Measurements from ENCODE around the gene HYAL1.

Gene HYAL1

DNA sequence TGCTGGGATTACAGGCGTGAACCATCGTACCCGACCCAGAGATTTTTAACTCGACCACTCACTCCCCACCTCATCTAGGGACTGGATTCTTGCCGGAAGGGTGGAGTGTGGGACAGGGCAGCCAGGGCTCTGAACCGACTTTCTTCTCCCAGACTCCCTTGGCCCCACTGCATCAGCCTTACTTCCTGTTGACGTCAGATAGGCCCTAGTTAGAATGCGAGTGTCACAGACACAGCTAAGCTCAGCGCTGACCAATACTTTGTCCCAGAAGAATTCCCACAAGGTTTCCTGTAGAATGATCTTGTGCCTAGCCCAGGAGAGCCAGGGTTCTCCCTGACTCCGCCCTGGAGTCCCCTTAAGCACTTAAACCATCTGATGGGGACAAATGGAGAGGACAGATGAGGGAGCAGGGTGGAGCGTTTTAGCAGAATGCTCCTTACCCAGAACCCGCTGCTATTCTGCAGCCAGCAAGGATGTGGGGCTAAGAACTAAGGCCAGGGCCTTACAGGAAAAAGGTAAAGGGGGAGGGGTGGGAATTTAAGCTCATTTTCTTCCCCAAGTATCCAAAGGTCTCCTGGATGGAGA lies 30.5 kb upstream of the HYAL1 start:
- no peak for ATAC-seq

DNA sequence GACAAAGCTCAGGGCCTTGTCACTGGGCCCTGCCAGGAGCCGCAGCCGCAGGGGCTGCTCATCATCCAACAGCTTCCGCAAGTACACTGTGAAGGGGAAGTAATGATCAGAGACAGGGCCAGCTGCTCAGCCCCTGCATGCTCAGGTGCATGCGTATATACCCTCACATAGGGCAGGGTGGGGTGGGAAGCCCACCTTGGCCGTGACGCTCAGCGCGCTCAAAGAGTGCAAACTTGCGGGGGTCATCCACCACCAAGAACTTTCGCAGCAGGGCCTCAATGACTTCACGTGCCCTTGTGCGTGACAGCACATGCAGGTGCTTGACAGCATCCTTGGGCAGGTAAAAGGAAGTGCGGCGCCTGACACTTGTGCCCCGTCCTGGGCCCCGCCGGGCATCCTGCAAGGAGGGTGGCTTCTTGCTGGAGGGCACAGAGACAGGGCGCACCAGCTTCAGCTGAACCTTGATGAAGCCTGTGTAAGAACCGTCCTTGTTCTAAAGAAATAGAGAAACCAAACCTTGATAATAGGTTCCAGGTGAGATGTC lies 28.1 kb upstream of the HYAL1 start:
- ATAC-seq: no peak

- ATAC-seq: no peak
These were observed 27.0 kb upstream of the HYAL1 start for GRCh38 chr3:50330330-50330729.

DNA sequence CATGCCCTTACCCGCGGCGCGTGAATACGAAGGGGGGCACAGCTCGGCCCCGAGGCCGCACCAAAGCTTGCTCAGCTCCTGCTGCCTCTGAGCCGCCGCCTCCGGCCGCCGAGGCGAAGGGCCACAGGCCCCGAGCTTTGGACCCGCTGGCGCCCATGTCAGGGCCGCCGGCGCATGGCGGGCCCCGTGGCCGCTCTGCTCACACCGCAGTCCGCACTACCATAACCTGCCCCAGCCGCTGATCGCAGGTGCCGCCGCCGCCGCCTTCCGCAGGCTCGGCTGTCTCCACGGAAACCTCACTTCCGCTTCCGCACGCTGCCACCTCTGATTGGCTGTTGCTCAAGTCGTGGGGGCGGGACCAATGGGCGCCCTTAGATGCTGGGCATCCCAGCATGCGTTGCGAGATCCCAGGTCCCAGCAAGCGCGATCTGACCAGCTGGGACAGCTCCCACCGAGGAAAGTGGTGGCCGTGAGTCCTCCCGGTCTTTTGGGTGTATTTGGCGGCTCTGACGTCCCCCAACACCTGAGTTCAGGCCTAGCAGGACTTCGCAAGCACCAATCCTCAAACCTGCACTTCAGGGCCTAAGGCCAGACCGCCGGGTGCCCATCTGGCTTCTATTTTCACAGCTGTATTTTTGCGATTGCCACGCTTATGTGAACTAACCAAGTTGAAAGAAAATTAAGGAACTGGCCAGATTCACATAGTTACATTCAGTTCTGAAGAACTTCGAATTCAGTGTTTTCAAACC lies 24.7 kb upstream of the HYAL1 start, which contains the start of gene TUSC2:
Gene TUSC2, minus strand, starts transcription at position 281 of the 749 bp plus-strand sequence. Its CDS starts 124 bp downstream, at position 157.
- ATAC-seq: peak; percentile 95 to 96

- ATAC-seq: no peak
These were observed 23.8 kb upstream of the HYAL1 start for GRCh38 chr3:50327129-50327528.

DNA sequence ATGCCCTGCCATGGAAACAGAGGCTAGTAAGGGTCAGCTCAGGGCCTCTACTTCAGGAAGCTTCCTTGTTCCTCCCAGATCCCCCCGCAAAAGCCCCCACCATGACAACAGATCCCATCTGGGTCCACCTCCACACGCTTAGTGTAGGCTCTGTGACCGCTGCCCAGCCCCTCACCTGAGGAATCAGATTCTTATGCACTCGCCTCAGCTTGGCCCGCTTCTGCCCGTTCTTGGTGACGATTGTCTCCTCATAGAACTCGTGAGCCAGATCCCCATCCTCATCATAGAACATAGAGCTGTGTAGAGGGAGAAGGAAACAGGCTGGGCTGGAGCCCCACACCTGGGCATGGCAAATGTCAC lies 22.8 kb upstream of the HYAL1 start:
- ATAC-seq: no peak

DNA sequence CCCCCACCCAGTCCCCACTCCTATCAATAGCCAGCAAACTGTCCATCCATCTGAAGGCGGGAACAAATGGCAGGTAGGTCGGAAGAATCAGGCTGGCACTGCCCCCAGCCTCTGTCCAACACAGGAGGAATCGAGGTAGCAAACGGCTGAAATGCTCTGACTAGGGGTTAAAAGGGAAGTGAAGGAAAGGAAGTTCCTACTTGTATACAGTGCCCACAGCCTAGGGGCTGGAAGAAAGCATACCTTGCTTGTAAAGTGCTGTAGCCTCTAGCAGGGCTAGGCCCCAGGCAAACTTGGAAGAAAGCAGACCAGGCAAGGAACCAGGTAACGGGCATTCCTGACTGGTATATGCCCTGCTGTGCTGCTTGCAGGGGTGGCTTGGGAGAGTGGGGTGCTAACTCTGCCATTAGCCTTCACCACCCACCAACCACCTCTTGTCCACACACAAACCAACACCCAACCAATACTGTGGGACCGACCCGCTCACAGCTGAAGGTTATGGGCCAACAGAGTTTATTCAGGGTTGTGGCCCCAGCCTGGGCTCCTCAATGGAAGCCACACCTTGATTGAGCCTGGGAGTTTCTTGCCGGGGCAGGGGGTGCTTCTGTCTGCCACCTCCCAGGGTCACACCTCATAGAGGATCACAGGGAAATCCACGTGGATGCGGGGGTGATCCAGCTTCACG lies 22.3 kb upstream of the HYAL1 start:
- no peak for ATAC-seq

DNA sequence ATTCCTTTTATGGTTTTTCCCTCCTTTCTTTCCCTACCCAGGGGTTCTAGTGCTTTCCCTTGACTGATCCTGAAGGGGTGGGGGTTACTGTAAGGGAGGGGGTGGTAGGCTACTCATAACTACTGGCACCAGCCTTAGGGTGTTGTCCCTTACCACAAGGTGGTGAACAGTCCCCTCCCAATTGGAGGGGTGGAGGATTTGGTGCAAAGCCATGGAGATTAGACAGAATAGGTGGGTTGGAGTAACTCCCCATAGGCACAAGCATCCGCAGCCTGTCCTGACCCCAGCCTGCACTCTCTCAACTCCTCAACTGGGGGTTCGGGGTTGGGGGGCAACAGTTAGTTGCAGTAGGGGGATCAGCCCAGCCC lies 21.7 kb upstream of the HYAL1 start:
- ATAC-seq: no peak

DNA sequence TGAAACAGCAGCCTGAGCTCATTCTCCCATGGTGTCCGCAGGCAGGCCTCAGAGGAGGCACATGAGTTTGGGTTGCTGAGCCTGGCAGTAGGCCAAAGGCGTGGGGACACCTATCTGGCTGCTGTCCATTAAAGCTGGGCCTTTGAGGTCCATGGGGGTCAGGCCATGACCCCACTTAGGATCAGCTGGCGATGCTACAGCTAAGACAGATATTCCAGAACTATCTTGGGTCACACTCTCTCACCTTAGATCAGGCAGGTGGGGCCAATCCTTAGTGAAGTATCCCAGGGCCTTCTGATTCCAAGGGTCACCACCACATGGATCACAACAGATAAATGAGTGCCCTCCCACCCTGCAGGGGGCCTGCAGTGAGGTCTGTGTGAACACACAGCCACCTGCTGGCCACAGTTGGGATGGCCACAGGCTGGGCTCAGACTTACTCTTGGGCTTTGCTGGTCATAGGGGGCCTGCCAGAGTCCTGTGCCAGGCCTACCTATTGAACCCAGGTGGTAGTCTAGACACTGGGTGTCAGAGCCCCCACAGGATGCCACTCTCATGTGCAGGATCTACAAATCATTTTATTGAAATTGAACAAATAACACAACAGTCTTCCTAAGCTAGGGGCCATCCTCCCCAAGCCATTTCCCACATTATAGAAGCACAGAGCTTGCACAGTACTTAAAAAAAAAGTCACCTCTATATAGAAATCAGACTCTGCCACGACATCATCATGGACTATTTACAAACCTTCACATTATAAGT lies 21.2 kb upstream of the HYAL1 start:
- peak in 1 of 2 donors; percentile 21 for ATAC-seq

DNA sequence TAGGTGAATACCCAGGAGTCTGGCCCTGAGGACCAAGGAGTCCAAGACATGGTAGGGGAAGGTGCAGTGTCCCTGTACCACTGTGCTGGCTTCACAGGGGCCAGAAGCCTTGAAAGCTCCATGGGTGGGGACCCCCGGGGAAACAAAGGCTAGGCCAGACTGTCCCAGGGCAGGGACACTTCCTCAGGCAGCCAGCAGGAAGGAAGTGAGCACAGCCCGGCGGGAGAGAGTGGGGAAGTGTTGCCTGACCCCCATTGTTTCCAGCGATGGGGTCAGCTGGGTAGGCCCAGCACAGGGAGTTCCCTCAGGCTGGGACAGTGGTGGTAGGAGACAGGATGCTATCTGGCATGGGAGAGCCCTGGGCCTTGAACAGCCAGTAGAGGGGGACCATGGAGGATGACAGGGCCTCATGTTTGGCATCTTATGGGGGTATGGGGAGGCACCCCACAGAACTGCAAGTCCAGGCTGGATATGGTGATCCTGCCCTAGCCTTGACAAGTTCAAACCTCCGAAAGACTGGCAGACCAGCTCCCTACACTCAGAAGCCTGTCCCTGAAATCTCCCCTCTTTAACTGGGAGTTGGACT lies 20.3 kb upstream of the HYAL1 start:
- ATAC-seq: no peak

DNA sequence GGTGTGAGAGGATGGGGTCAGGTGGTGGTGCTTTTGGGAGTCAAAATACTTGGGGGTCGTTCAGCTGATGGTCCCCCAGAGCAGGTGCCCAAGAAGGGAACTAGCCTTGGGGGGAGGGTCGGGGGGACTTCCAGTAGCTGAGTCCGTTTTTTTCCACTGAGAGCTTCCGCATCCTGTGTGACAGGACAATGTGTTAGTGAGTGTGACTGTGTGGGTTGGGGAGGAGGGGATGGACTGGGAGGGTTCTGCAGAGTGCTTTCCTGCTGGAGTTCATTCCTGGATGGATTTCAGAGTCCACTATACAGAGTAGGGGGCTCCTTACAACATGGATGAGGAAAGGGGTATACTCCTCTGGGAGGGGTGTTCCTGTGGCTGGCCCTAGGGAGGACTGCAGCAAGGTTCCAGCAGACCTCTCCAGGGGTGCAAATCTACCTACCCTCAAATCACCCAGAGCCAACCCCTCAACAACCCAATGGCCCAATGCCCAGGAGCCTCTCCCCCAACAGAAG lies 19.8 kb upstream of the HYAL1 start:
- no peak for ATAC-seq

DNA sequence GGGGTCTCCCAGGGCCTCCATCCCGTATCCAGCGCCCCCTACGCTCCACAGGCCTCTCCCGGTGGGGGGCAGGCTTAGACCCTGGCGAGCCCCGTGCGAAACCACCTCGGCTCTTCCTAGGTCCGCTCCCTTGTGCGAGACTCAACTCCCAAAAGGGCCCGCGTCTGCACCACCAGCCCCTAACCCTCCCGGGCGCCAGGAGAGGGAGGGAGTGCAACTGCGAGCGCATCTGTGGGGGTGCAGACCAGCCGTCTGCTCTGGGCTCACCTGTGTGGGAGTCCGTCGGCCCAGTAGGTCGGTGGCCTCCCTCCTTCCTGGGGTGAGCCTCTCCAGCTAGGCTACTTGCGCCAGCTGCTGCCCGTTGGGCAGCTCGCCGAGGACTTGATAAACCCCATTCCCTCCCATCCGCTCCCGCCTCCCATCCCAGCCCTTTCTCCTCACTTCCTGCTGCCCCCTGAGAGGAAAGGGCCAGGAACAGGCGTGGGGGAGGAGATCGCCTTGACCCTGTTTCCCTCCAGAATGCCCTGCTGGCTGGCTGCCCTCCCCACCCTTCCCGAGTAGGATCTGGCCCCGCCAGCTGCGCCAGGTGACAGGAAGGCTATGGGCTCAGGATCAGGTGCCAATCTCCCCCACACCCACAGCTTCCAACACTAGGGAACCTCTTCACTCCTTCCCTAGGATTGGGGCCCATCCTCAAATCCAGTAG lies 19.2 kb upstream of the HYAL1 start, which contains the start of gene HYAL2:
Gene HYAL2, minus strand, starts transcription at position 360 of the 706 bp plus-strand sequence. CDS start 2,256 bp downstream, outside the sequence.
- ATAC-seq: no peak

DNA sequence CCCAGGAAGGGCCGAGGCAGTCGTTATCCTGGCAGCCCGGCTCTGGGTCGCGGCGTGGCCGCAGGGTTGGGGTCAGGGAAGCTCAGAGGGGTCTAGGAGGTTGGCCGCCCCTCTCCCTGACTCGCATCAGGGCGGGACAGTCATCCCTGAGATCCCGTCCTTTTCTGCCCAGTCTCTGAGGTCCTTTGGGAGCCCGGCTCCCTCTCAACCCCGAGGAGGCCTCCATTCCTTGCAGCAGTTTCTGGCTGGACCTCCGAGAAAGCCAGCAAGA lies 18.7 kb upstream of the HYAL1 start:
- ATAC-seq: no peak

DNA sequence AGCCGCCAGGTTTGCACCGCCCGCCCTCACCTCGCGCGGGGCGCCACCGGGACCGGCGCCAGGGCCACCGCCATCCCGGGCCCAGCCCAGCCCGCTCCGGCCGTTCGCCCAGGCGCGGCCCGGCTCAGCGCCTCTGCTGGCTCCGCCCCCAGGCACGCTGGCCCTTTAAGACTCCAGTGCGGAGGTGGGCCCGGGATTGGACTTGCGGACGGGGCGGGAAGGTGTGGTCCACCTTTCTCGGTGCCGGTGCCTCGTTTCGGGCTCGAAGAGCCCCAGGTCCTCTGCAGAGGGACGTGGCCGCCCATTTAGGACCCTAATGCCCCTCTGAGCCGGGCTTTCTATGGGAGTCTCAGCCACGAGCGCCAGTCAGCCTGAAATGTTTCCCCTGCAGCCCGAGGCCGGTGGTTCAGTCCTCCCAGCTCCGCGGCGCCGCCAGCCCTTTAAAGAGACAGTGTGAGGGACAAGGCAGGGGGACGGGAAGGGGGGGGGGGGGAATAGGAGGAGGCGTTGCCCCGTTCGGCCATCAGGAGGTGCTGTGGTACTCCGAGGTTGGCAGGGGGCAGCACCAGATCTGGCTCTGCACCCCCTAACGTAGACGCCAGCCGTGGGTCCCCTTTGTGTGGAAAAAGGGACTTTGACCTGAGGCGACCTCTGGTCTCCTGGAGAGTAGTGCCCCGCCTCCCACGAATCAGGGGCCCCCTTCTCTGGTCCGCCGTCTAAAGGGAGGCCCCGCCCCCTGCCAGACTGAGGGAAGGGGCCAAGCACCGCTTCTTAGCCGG lies 18.2 kb upstream of the HYAL1 start:
- peak; percentile 80 to 81 for ATAC-seq

GRCh38 chr3:50320853-50321335 lies 17.5 kb upstream of the HYAL1 start:
- ATAC-seq: peak; percentile 52 to 59

DNA sequence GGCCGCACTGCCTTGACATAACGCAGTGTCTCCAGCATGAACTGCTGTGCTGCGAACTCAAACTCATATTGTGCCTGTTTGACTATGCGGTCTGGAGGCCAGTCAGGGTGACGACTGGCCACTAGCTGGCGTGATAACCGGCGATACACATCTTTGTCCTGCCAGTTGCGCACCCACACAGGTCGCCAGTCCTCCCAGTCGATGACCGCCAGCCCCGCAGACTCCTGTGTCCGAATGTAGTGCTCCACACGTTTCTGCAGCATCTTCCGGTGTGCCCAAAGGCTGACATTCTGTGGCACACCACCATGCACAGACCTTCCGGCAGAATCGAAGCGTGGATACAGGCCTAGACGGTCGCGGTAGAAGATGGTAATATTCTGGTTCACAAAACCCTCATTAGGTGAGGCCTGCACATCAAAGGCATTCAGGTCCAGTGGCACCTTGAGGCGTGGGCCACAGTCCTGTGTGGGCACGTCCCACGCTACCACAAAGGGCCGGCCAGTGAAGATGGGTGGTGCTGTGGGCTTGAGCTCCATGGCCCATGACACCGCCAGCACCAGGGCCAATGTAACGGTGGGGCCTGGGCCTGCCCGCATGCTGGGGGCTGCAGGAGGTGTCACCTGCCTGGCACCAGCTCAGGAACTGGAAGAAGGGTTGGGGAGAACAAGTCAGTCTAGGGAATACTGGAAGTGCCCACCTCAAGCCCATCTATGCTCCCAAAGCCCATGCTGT lies 16.7 kb upstream of the HYAL1 start:
- no peak for ATAC-seq

- no peak for ATAC-seq
These were observed 16.0 kb upstream of the HYAL1 start for GRCh38 chr3:50319181-50319893.

- ATAC-seq: no peak
These were observed 15.2 kb upstream of the HYAL1 start for GRCh38 chr3:50318615-50319014.

DNA sequence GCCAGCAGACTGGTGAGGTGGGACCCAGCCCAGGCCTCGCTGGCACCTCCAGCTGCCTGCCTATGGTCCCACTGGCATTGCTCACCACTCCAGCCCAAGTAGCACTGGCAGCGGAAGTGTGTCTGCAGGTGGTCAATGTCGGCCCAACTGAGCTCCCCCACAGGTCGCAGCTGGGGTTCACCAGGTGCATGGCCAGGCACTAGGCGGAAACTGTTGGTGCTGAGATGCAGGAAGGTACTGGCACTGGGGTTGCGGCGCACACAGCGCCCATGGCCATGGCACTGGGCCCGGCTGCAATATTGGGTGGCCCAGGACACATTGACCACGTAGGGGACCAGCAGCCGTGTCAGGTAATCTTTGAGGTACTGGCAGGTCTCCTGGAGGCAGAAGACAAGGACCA lies 14.8 kb upstream of the HYAL1 start:
- ATAC-seq: no peak
